ENCODE results near the gene ATP8A2.

ATP8A2 gene

GRCh38 chr13:25421612-25422011 lies 49.8 kb downstream of the ATP8A2 start:
- H3K4me3 ChIP-seq (replicated peaks; ENCODE audit: low read depth, low read length): no peak overlapping the region
- no peak for DNase-seq (ENCODE audit: extremely low read depth, low read depth)
- TF ChIP-seq CTCF (IDR thresholded peaks at IDR 0.05; ENCODE audit: low read depth, low read length, missing control alignments): no peak

GRCh38 chr13:25422153-25422552 lies 50.4 kb downstream of the ATP8A2 start:
- no peak overlapping the region for H3K4me3 ChIP-seq (replicated peaks; ENCODE audit: low read depth, low read length)
- DNase-seq (ENCODE audit: extremely low read depth, low read depth): no peak
- no peak for TF ChIP-seq CTCF (IDR thresholded peaks at IDR 0.05; ENCODE audit: low read depth, low read length, missing control alignments)

- no peak for DNase-seq (ENCODE audit: extremely low read depth, low read depth)
- no peak overlapping the region for H3K4me3 ChIP-seq (replicated peaks; ENCODE audit: low read depth, low read length)
- TF ChIP-seq CTCF (IDR thresholded peaks at IDR 0.05; ENCODE audit: low read depth, low read length, missing control alignments): no peak
Observed at GRCh38 chr13:25423831-25424230, 52.1 kb downstream of the ATP8A2 start.

- DNase-seq (ENCODE audit: extremely low read depth, low read depth): no peak
- TF ChIP-seq CTCF (IDR thresholded peaks at IDR 0.05; ENCODE audit: low read depth, low read length, missing control alignments): no peak
- no peak overlapping the region for H3K4me3 ChIP-seq (replicated peaks; ENCODE audit: low read depth, low read length)
Observed at GRCh38 chr13:25429466-25429865, 57.7 kb downstream of the ATP8A2 start.

- no peak for TF ChIP-seq CTCF (IDR thresholded peaks at IDR 0.05; ENCODE audit: low read depth, low read length, missing control alignments)
- DNase-seq (ENCODE audit: extremely low read depth, low read depth): no peak
Observed at GRCh38 chr13:25432691-25433090, 60.9 kb downstream of the ATP8A2 start.

GRCh38 chr13:25440061-25440460 lies 68.3 kb downstream of the ATP8A2 start:
- no peak overlapping the region for H3K4me3 ChIP-seq (replicated peaks; ENCODE audit: low read depth, low read length)

More at GRCh38 chr13:25432691-25433090, 60.9 kb downstream of the ATP8A2 start:
- no peak overlapping the region for H3K4me3 ChIP-seq (replicated peaks; ENCODE audit: low read depth, low read length)

More at GRCh38 chr13:25440061-25440460, 68.3 kb downstream of the ATP8A2 start:
- no peak for DNase-seq (ENCODE audit: extremely low read depth, low read depth)
- TF ChIP-seq CTCF (IDR thresholded peaks at IDR 0.05; ENCODE audit: low read depth, low read length, missing control alignments): no peak

All from HFF-Myc (cell line).